K562 (cell line): ENCODE data around the gene NTM. TPM values are rescaled to one million over a fixed set of nuclear protein-coding genes. Genes with fewer than 3 reads are reported as not detected.

Experiments
- ATAC-seq: fragments of 200-7000 bp; cut with Tn5 transposase; 3 replicates; pipeline ENCODE4 v1.9.1; 2020; ENCODE audit warnings: moderate library complexity
- BruUV-seq: library from RNA; stranded (reverse); fragments of 400-500 nt; replicated peaks from 2 replicates; lab custom pipeline; 2021; lab: Mats Ljungman, UMichigan
- CTCF ChIA-PET: fragments of 300-600 bp; formaldehyde crosslinking; extraction: SDS; loops from one replicate; lab custom pipeline; 2021; ENCODE audit warnings: low intra/inter-chr PET ratio; lab: Yijun Ruan, JAX
- POLR2A ChIA-PET: fragments of 300-600, 350-650 bp; sonication (Branson Sonifier 250); formaldehyde crosslinking; extraction: SDS; loops from one replicate; lab custom pipeline; 2021; ENCODE audit warnings: antibody characterized with exemption, inconsistent platforms; lab: Yijun Ruan, JAX
- DNase-seq, 4 experiments: peaks; one replicate each; pipeline versions ENCODE4 v3.0.0 to v3.0.0-alpha.2; 2011 to 2018; ENCODE audit warnings: low spot score in 3 of 4, mixed read lengths in 3 of 4; ENCODE audit errors: extremely low read depth in 1 of 4
- FAIRE-seq: peaks from 2 replicates; lab custom pipeline; 2011; peaks lifted over from hg19 to GRCh38; lab: Jason Lieb, UNC
- H2AFZ ChIP-seq: 2 replicates; pipeline ENCODE4 v1.6.0; 2011; ENCODE audit warnings: low read depth, low read length, control low read depth, inconsistent platforms
- H3K27ac ChIP-seq: fragments of 200-600 bp; 3 replicates; pipeline ENCODE4 v1.8.0; 2011; ENCODE audit warnings: low read depth, mild to moderate bottlenecking, control low read depth, inconsistent platforms, low read length, moderate library complexity, mixed read lengths; ENCODE audit errors: extremely low read depth
- H3K27me3 ChIP-seq, 2 experiments: fragments of 300-600 bp in 1 of 2; 2 replicates in 1 of 2; 3 replicates in 1 of 2; pipeline versions ENCODE4 v1.6.0 to v1.8.0; 2011; ENCODE audit warnings: inconsistent platforms in 2 of 2, low read length in 2 of 2, mild to moderate bottlenecking in 1 of 2, mixed read lengths in 1 of 2, moderate library complexity in 1 of 2; ENCODE audit not compliant: control insufficient read depth in 2 of 2, insufficient read depth in 2 of 2
- H3K36me3 ChIP-seq: fragments of 300-600 bp; 3 replicates; pipeline ENCODE4 v1.8.0; 2011; ENCODE audit warnings: mild to moderate bottlenecking, low read length, inconsistent platforms; ENCODE audit not compliant: control insufficient read depth, insufficient read depth
- H3K4me1 ChIP-seq, 2 experiments: fragments of 200-600 bp in 1 of 2; replicated peaks in 1 of 2; 2 replicates in 1 of 2; 3 replicates in 1 of 2; pipeline versions ENCODE4 v1.5.1 to v1.8.0; 2011; ENCODE audit warnings: inconsistent platforms in 2 of 2, low read length in 2 of 2, mild to moderate bottlenecking in 1 of 2, mixed read lengths in 1 of 2, moderate library complexity in 1 of 2; ENCODE audit not compliant: control insufficient read depth in 2 of 2, insufficient read depth in 2 of 2
- H3K4me2 ChIP-seq: 2 replicates; pipeline ENCODE4 v1.6.1; 2011; ENCODE audit warnings: low read length, control low read depth, inconsistent platforms, mixed read lengths; ENCODE audit not compliant: insufficient read depth
- H3K4me3 ChIP-seq: fragments of 200-600 bp; sonication (generic), shearing (Covaris generic); 2 replicates; pipeline ENCODE4 v1.5.1; 2016; ENCODE audit warnings: control low read depth, inconsistent platforms
- H3K79me2 ChIP-seq: fragments of 200-600 bp; 3 replicates; pipeline ENCODE4 v1.8.0; 2011; ENCODE audit warnings: low read length, inconsistent platforms; ENCODE audit not compliant: control insufficient read depth, insufficient read depth
- H3K9ac ChIP-seq, 2 experiments: 2 replicates each; pipeline versions ENCODE4 v1.6.0 to v1.6.1; 2011; ENCODE audit warnings: low read depth in 2 of 2, low read length in 2 of 2, control low read depth in 1 of 2, inconsistent platforms in 1 of 2, mild to moderate bottlenecking in 1 of 2, mixed read lengths in 1 of 2; ENCODE audit not compliant: insufficient read depth in 1 of 2
- H3K9me1 ChIP-seq: one replicate; pipeline ENCODE4 v1.6.0; 2011; ENCODE audit warnings: inconsistent platforms, mild to moderate bottlenecking, low read length, moderate library complexity; ENCODE audit not compliant: control insufficient read depth, insufficient read depth
- H3K9me3 ChIP-seq: replicated peaks from 2 replicates; pipeline ENCODE4 v1.5.1; 2011; ENCODE audit warnings: low read depth, low read length, inconsistent platforms; ENCODE audit not compliant: control insufficient read depth, insufficient read depth
- H4K20me1 ChIP-seq: replicated peaks from 2 replicates; pipeline ENCODE4 v1.6.1; 2011; ENCODE audit warnings: low read length, inconsistent platforms, mixed read lengths; ENCODE audit not compliant: control insufficient read depth, insufficient read depth
- POLR3A ChIP-seq: IDR thresholded peaks from 2 replicates; pipeline ENCODE4 v1.6.1; 2011; ENCODE audit warnings: borderline replicate concordance, mild to moderate bottlenecking, moderate library complexity; ENCODE audit not compliant: insufficient read length, insufficient read depth; ENCODE audit errors: extremely low read depth
- SMARCA5 ChIP-seq: fragments of 450-650 bp; IDR thresholded peaks from 2 replicates; pipeline ENCODE4 v1.6.1; 2016
- WGBS: fragments of 100-300 bp; shearing (Covaris generic); methylation state at CpG from one replicate; pipeline ENCODE4 v1.1.6; 2016; ENCODE audit warnings: low coverage, mixed read lengths; ENCODE audit not compliant: insufficient coverage; ENCODE audit errors: missing lambda C conversion rate; 5-methylcytosine and 5-hydroxymethylcytosine counted together
- in situ Hi-C: fragments of 300-500 bp; cut with MboI; formaldehyde crosslinking; loops from 4 replicates; pipeline ENCODE4 v1.15.0; 2018; ENCODE audit warnings: inconsistent platforms, mixed read lengths
- intact Hi-C: fragments of 100-400 bp; cut with micrococcal nuclease; formaldehyde crosslinking; loops from 2 replicates; pipeline ENCODE4 v1.14.2; 2022
- polyA plus RNA-seq, 8 experiments: library from polyadenylated mRNA; depleted of rRNA in 4 of 8; stranded (reverse) in 5 of 8; unstranded in 3 of 8; fragments of >200 nt; fragmentation: Nextera tagmentation in 2 of 8; fragmentation: Illumina TruSeq in 1 of 8; extraction: Ambion mirVana in 2 of 8; extraction: Trizol in 1 of 8; gene quantifications; 2 replicates each; pipeline versions ENCODE4 v1.2.1 to v1.2.3, GENCODE V29; 2011 to 2014; ENCODE audit warnings: inconsistent platforms in 1 of 8, missing spikeins in 1 of 8
- total RNA-seq, 7 experiments: library from RNA; depleted of rRNA in 6 of 7; stranded (reverse); fragments of >200 nt in 6 of 7; fragmentation: Illumina TruSeq in 2 of 7; extraction: Trizol in 2 of 7; gene quantifications; 2 replicates each; pipeline versions ENCODE4 v1.2.1 to v1.2.3, GENCODE V29; 2011 to 2021; ENCODE audit warnings: low replicate concordance in 1 of 7
- TF ChIP-seq, protein P1 (sequence below): fragments of 250-450 bp; sonication (Bioruptor Pico); IDR thresholded peaks from 2 replicates; pipeline ENCODE4 v1.5.0; 2020; ENCODE audit warnings: mild to moderate bottlenecking, borderline replicate concordance
- TF ChIP-seq, protein P2 (sequence below): IDR thresholded peaks from 2 replicates; pipeline ENCODE4 v1.6.1; 2011; ENCODE audit warnings: borderline replicate concordance, low read depth, mild to moderate bottlenecking, moderate library complexity, low read length; ENCODE audit not compliant: insufficient read depth, poor library complexity, severe bottlenecking
- TF ChIP-seq, protein P3 (sequence below): fragments of 200-800 bp; sonication (Bioruptor generic); IDR thresholded peaks from 2 replicates; pipeline ENCODE4 v1.6.1; 2016; ENCODE audit warnings: missing genetic modification characterization, missing compliant biosample characterization
- TF ChIP-seq, protein P4 (sequence below): fragments of 450-650 bp; IDR thresholded peaks from 2 replicates; pipeline ENCODE4 v1.6.1; 2018; ENCODE audit not compliant: partially characterized antibody

The NTM gene
- total and polyA plus RNA-seq, 9 of the 15 experiments (the other 6 are each of a cell fraction or from before 2014, with no cell fraction given), result not detected

DNA sequence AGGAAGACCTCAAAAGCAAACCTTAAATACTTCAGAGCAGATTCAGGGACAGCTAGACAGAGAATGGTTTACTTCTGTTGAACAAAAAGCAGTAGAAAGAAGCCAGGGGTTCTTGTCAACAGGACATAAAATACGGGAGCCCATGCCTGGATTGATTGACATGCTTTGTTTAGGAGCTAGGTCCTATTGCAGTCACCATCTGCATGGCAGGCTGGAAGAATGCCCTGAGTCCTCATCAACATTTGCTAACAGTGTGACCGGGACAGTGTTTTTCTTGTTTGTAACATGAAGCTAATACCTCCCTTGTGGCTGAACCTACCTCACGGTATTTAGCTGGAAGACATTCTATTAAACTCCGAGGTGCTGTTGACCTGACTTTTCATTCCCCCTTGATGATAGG, 225.4 kb downstream of the NTM start (continued):
- no peak for TF ChIP-seq POLR3A
- TF ChIP-seq, protein P1, sequence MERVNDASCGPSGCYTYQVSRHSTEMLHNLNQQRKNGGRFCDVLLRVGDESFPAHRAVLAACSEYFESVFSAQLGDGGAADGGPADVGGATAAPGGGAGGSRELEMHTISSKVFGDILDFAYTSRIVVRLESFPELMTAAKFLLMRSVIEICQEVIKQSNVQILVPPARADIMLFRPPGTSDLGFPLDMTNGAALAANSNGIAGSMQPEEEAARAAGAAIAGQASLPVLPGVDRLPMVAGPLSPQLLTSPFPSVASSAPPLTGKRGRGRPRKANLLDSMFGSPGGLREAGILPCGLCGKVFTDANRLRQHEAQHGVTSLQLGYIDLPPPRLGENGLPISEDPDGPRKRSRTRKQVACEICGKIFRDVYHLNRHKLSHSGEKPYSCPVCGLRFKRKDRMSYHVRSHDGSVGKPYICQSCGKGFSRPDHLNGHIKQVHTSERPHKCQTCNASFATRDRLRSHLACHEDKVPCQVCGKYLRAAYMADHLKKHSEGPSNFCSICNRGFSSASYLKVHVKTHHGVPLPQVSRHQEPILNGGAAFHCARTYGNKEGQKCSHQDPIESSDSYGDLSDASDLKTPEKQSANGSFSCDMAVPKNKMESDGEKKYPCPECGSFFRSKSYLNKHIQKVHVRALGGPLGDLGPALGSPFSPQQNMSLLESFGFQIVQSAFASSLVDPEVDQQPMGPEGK (CRISPR knock-in tag), result no peak
- TF ChIP-seq SMARCA5, result no peak

DNA sequence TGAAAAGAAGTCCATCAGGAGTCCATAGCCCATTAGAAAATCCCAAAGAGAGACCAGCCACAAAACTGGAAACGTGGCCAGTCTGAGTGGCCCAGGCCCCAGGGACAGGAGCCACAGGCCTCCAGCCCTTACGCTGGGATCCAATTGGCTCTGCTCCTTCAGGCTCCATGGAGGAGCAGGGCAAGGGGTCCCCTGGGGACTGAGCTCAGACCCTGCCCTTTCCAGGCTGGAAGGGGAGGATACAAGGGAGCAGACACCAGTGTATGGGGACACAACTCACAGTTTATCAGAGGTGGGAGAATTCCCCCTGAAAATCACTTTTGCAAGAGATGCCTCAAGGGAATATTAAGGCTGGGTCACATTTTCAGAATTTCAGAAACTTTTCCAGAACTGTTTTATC, 227.5 kb downstream of the NTM start:
- ChIA-PET CTCF (no interaction called here), POLR2A (no interaction called here)
- no peak overlapping the region for H3K4me3 ChIP-seq
- H3K9me1 ChIP-seq, result no peaks in the 10 kb centered on the region
- H3K36me3 ChIP-seq, result no peaks in the 10 kb centered on the region
- no peaks in the 10 kb centered on the region for H3K27me3 ChIP-seq
- H3K9me3 ChIP-seq, result no peaks in the 10 kb centered on the region
- H2AFZ ChIP-seq, result no peak overlapping the region
- DNase-seq (no peak), ATAC-seq (no peak), FAIRE-seq (no peak)
- no peak overlapping the region for H3K27ac ChIP-seq
- no peak overlapping the region for H3K4me2 ChIP-seq
- no peaks in the 10 kb centered on the region for H3K79me2 ChIP-seq
- no peak overlapping the region for H3K9ac ChIP-seq
- BruUV-seq, result no TSS peak
- no peaks in the 10 kb centered on the region for H3K4me1 ChIP-seq
- intact Hi-C loops (no loop called here), in situ Hi-C loops (no loop called here)
- 0% methylated on average over 2 of the region's 2 CpGs for WGBS
- H4K20me1 ChIP-seq, result no peaks in the 10 kb centered on the region
- TF ChIP-seq, protein P2, sequence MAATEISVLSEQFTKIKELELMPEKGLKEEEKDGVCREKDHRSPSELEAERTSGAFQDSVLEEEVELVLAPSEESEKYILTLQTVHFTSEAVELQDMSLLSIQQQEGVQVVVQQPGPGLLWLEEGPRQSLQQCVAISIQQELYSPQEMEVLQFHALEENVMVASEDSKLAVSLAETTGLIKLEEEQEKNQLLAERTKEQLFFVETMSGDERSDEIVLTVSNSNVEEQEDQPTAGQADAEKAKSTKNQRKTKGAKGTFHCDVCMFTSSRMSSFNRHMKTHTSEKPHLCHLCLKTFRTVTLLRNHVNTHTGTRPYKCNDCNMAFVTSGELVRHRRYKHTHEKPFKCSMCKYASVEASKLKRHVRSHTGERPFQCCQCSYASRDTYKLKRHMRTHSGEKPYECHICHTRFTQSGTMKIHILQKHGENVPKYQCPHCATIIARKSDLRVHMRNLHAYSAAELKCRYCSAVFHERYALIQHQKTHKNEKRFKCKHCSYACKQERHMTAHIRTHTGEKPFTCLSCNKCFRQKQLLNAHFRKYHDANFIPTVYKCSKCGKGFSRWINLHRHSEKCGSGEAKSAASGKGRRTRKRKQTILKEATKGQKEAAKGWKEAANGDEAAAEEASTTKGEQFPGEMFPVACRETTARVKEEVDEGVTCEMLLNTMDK, result no peak
- TF ChIP-seq, protein P3, sequence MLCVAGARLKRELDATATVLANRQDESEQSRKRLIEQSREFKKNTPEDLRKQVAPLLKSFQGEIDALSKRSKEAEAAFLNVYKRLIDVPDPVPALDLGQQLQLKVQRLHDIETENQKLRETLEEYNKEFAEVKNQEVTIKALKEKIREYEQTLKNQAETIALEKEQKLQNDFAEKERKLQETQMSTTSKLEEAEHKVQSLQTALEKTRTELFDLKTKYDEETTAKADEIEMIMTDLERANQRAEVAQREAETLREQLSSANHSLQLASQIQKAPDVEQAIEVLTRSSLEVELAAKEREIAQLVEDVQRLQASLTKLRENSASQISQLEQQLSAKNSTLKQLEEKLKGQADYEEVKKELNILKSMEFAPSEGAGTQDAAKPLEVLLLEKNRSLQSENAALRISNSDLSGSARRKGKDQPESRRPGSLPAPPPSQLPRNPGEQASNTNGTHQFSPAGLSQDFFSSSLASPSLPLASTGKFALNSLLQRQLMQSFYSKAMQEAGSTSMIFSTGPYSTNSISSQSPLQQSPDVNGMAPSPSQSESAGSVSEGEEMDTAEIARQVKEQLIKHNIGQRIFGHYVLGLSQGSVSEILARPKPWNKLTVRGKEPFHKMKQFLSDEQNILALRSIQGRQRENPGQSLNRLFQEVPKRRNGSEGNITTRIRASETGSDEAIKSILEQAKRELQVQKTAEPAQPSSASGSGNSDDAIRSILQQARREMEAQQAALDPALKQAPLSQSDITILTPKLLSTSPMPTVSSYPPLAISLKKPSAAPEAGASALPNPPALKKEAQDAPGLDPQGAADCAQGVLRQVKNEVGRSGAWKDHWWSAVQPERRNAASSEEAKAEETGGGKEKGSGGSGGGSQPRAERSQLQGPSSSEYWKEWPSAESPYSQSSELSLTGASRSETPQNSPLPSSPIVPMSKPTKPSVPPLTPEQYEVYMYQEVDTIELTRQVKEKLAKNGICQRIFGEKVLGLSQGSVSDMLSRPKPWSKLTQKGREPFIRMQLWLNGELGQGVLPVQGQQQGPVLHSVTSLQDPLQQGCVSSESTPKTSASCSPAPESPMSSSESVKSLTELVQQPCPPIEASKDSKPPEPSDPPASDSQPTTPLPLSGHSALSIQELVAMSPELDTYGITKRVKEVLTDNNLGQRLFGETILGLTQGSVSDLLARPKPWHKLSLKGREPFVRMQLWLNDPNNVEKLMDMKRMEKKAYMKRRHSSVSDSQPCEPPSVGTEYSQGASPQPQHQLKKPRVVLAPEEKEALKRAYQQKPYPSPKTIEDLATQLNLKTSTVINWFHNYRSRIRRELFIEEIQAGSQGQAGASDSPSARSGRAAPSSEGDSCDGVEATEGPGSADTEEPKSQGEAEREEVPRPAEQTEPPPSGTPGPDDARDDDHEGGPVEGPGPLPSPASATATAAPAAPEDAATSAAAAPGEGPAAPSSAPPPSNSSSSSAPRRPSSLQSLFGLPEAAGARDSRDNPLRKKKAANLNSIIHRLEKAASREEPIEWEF (CRISPR knock-in tag), result no peak
- TF ChIP-seq, protein P4, sequence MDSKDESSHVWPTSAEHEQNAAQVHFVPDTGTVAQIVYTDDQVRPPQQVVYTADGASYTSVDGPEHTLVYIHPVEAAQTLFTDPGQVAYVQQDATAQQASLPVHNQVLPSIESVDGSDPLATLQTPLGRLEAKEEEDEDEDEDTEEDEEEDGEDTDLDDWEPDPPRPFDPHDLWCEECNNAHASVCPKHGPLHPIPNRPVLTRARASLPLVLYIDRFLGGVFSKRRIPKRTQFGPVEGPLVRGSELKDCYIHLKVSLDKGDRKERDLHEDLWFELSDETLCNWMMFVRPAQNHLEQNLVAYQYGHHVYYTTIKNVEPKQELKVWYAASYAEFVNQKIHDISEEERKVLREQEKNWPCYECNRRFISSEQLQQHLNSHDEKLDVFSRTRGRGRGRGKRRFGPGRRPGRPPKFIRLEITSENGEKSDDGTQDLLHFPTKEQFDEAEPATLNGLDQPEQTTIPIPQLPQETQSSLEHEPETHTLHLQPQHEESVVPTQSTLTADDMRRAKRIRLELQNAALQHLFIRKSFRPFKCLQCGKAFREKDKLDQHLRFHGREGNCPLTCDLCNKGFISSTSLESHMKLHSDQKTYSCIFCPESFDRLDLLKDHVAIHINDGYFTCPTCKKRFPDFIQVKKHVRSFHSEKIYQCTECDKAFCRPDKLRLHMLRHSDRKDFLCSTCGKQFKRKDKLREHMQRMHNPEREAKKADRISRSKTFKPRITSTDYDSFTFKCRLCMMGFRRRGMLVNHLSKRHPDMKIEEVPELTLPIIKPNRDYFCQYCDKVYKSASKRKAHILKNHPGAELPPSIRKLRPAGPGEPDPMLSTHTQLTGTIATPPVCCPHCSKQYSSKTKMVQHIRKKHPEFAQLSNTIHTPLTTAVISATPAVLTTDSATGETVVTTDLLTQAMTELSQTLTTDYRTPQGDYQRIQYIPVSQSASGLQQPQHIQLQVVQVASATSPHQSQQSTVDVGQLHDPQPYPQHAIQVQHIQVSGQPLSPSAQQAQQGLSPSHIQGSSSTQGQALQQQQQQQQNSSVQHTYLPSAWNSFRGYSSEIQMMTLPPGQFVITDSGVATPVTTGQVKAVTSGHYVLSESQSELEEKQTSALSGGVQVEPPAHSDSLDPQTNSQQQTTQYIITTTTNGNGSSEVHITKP, result no peak
